ENCODE data around the gene LRCH1.
"Not testable (repeated sequence)": the region's sequence is repeated elsewhere in the genome, so short reads cannot be mapped to it uniquely, and the experiment has no call there.

Gene LRCH1

DNA sequence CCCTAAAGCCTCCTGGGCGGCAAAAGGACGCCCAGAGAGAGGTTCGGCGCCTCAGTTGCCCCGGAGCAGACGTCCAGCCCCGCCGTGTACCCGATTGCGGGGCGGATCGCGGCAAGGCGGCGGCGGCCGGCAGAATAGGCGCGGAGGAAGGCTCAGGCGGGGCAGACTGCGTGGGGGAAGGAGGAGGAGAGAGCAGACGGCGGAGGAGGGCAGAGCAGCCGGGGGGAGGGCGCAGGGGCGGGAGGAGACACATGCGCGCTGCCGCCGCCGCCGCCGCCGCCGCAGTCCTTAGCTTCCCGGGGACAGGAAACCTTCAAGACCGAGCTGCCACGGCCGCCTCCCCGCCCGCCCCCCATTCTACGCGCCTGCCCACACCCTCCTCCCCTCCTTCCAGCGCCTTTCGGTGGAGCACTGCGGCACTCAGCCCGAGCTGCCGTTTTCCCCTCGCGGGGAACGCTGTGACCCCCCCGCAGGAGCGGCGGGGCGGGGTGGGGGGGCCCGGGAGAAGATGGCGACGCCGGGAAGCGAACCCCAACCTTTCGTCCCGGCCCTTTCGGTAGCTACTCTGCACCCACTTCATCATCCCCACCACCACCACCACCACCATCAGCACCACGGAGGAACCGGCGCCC, at the start of gene LRCH1:
TSS of gene LRCH1 (plus strand) at position 282 of the 632 bp plus-strand sequence. CDS start at position 509, 227 bp downstream.
- in situ Hi-C loops (cut with HindIII; ENCODE audit: low sequenced_read_pairs): no loop called here

- in situ Hi-C loops (cut with HindIII; ENCODE audit: low sequenced_read_pairs): no loop called here
Observed at GRCh38 chr13:46504036-46504435, 48.9 kb upstream of the LRCH1 start.

- in situ Hi-C loops (cut with HindIII; ENCODE audit: low sequenced_read_pairs): no loop called here
Observed at GRCh38 chr13:46507981-46508380, 45.0 kb upstream of the LRCH1 start.

GRCh38 chr13:46509981-46510380, 43.0 kb upstream of the LRCH1 start:
- in situ Hi-C loops (cut with HindIII; ENCODE audit: low sequenced_read_pairs): no loop called here

GRCh38 chr13:46515803-46516202, 37.2 kb upstream of the LRCH1 start:
- in situ Hi-C loops (cut with HindIII; ENCODE audit: low sequenced_read_pairs): no loop called here

DNA sequence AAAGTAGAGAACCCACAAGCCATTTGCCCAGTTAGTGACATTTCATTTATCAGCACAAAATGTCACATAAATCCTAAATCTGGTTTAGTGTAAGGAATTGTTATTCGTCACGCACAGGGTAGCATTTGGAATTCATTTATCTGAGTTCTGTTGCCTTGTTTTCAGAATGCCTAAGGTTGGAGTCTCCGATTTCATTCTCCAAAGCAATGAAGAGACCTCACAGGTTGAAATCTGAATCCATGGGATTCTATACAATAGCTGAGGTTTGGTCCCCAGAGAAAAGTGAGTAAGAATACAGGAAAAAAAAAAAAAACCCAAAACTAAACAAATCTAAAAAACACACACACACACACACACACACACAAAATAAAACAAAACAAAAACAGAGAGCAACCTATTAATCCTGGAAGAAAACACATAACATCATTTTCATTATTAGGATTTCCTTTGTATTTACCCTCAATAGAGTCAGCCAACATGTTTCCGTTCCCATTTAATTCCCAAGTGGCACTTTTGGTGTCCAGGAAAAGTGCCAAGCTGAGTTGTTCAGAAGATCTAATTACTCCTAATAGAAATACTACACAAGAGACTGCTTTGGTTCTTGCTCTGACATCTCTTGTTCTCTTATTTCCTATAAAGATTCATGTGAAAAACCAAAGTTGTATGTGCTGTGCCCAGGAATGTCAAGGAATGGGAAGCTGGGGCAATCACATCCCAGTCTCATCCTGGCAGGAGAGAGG, 36.2 kb upstream of the LRCH1 start:
- in situ Hi-C loops (cut with HindIII; ENCODE audit: low sequenced_read_pairs): no loop called here

GRCh38 chr13:46517748-46518147, 35.2 kb upstream of the LRCH1 start:
- in situ Hi-C loops (cut with HindIII; ENCODE audit: low sequenced_read_pairs): not testable (repeated sequence)

- in situ Hi-C loops (cut with HindIII; ENCODE audit: low sequenced_read_pairs): no loop called here
Observed at GRCh38 chr13:46519182-46519581, 33.8 kb upstream of the LRCH1 start.

GRCh38 chr13:46520166-46520565, 32.8 kb upstream of the LRCH1 start:
- in situ Hi-C loops (cut with HindIII; ENCODE audit: low sequenced_read_pairs): no loop called here

- in situ Hi-C loops (cut with HindIII; ENCODE audit: low sequenced_read_pairs): no loop called here
Observed at GRCh38 chr13:46521486-46521885, 31.5 kb upstream of the LRCH1 start.

DNA sequence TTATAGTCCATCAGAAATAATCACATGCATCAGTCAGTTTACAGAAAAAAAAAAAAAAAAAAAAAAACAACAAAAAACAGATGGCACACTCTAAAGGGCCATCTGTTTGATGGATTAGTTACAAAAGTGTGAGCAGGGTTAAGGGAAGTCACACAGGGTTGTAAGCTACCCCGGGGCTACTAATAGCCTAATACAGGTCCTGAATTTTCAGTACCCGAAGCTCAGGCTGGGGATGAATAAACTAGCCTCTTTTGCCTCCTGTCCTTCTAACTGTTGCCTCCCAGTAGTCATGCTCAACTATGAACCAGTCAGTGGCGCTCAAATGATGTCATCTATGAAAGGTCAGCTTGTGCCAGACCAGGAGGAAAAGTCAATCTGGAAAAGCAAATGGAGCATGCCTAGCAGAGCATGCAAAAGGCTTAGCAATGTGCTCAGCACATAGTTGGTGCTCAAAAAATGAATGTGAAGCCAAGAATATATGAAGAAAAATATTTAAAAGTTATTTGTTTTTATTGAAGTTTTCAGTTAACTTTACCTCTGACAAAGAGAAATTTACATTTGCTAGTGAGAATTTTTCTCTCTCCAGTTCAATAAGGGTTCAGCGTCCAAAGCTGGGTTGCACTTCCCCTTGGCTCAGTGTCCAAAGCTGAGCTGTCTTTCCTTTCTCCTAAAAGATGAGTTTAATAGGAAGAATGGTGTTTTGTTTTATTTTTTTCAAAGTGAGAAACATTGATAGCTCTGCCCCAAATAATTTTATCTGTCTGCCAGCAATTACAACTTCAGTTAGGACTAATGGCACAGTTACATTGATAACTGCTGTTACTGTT, 30.8 kb upstream of the LRCH1 start:
- in situ Hi-C loops (cut with HindIII; ENCODE audit: low sequenced_read_pairs): no loop called here

DNA sequence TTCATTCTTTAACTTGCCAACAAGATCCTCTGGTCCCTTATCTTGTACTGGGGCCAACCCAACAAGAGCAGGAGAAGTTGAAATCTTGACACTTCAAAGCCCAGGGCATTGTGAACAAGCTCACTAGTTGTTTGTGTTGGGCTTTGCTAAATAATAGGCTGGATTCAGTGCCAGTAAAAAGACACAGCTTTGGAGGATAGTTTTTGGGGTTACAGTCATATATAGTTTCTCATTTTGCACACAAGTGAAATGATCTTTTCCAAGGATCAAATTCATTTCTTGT, 30.3 kb upstream of the LRCH1 start:
- in situ Hi-C loops (cut with HindIII; ENCODE audit: low sequenced_read_pairs): no loop called here

DNA sequence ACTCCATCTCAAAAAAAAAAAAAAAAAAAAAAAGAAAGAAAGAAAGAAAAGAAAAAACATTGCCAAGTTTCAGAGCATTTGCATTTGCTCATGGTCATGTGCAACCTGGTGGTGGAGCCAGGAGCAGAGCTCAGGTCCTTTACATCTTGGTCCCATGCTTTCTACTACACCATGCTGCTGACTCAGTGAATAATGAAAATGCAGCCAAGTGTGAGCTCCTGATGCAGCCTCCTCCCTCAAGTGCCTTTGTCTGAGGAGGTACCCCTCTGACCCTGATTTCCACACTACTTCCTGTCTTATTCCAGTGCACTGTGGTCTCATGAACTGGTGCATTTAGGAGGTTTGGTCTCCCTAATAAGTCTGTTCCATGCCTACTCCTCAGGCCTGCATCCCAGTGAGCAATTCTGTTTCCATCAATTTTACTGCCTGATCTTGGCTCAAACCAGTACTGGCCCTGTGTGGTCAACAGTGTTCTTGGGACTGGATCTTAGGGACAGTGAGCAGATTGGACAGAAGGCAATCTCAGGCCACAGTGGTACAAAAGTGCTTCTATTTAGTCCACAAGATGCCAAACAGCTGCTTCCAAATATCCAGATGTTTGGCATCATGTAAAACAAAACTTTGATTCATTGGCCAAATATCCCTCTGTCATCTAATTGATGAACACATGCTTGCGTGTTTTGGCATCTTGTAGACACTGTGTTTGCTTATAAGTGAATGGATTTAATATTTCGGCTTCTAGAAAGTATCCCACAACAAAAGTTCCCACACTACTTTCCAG, 28.8 kb upstream of the LRCH1 start:
- in situ Hi-C loops (cut with HindIII; ENCODE audit: low sequenced_read_pairs): no loop called here

DNA sequence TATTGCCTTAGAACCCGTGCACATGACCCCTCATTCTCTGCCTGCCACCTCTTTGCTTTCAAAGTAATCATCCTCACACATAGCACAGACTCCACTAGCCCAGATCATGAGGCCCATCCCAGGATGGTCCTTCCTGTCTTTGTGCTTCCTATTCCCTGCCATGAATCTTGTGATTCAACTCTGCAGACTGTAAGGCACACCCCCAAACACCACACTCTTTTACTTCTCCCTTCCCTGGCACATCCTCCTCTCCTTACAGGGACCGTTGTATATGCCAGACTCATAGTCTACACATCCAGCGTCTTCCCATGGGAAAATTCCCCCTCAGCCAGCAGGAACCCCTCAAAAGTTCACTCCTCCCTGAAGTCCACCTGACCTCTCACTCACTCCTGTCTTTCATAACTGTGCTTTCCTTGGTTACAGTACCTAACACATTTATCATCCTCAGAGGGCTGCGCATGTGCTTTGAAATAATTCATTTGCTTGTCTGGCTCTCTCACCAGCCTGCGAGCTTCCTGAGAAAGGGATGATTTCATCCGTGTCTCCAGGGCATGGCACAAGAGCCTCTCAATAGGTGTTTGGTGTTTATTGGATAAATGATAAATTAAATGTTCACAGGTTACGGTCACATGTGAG, 26.8 kb upstream of the LRCH1 start:
- in situ Hi-C loops (cut with HindIII; ENCODE audit: low sequenced_read_pairs): no loop called here

DNA sequence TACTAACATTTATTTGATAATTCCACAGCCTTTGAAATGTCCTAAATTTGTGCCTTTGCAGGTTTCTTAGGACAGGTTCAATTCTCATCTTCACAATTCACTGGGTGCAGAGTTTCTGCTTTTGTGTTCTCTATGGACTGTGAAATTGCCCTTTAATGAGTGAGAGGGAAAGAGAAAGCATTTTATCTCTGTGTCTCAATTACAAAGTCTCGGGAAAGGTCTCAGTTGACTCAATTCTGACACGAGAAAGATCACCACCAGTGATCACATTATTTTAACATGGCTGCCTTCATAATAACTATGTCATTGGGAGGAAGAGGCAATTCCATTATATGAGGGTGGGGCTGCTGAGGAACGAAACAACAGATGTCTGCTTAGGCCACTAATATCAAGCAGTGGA, 26.2 kb upstream of the LRCH1 start:
- in situ Hi-C loops (cut with HindIII; ENCODE audit: low sequenced_read_pairs): no loop called here

GRCh38 chr13:46527237-46527636, 25.7 kb upstream of the LRCH1 start:
- in situ Hi-C loops (cut with HindIII; ENCODE audit: low sequenced_read_pairs): no loop called here

- in situ Hi-C loops (cut with HindIII; ENCODE audit: low sequenced_read_pairs): no loop called here
Observed at GRCh38 chr13:46529216-46529919, 23.6 kb upstream of the LRCH1 start.

DNA sequence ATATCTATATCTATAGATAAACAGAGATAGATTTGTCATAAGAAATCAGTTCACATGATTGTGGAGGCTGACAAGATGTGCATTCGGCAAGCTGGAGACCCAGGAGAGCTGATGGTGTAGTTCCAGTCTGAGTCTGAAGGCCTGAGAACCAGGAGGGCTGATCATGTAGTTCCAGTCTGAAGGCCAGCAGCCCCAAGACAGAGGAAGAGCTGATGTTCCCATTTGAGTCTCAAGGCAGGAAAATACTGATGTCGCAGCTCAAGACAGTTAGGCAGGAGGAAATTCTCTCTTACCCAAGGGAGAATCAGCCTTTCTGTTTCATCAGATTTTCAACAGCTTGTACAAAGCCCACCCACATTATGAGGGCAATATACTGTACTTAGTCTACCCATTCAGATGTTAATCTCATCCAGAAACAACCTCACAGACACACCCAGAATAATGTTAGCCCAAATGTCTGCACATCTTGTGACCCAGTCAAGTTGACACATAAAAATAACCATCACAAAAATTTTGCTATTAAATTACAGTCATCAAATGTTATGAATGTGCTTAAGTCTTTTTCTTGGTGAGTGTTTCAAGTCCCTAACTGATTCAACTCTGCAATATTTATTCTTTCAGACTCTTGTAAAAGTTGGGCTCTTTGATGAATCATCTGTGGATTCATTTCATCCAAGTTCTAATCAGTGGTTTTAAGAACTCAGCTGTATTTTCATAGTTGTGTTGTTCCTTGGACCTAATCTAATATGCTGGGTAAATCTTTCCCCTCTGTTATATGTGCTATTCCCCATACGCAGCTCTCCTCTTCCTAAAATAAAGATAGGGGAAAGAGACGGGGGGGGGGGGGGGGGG, 22.7 kb upstream of the LRCH1 start:
- in situ Hi-C loops (cut with HindIII; ENCODE audit: low sequenced_read_pairs): no loop called here

- in situ Hi-C loops (cut with HindIII; ENCODE audit: low sequenced_read_pairs): no loop called here
Observed at GRCh38 chr13:46531953-46532352, 21.0 kb upstream of the LRCH1 start.

Data from endothelial cell of hepatic sinusoid (primary cell).